ENCODE results near the gene ARHGAP15. TPM values are rescaled to one million over a fixed set of nuclear protein-coding genes. Genes with fewer than 3 reads are reported as not detected.

The ARHGAP15 gene
- total RNA-seq, 1 experiment from 2014 or later: 0.41 TPM

DNA sequence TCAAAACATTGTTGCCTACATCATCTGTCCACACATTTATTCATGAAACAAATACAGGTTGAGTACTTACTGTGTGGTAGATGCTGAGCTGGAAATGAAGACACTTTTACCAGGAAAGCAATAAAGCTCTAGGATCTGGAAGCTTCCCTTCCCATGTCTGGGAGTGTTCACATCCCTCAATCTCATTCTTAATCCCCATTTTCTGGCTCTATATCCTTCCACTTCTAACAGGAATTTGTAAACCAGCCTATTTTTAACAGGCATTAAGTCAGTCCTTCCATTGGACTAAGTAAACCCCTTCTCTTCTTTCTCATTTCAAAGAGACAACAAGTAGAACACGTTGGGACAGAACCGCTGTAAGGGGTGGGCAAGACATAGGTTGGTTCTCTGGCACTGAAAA, 589.5 kb downstream of the ARHGAP15 start:
- CTCF ChIA-PET: no interaction called here
- BruUV-seq (replicated peaks): no TSS peak
- intact Hi-C loops (cut with micrococcal nuclease; ENCODE audit: unreplicated experiment): no loop called here
- no peak for DNase-seq (ENCODE audit: low read depth, low spot score)
- in situ Hi-C loops (cut with HindIII; ENCODE audit: low pct_unique_long_range_greater_than_20kb, low sequenced_read_pairs): no loop called here
- H3K36me3 ChIP-seq (ENCODE audit: control insufficient read depth, insufficient read depth, low read length): no peaks in the 10 kb centered on the region
- TF ChIP-seq TCF7L2 (IDR thresholded peaks at IDR 0.05; ENCODE audit: low read depth, low read length): no peak
- TF ChIP-seq, protein P1, sequence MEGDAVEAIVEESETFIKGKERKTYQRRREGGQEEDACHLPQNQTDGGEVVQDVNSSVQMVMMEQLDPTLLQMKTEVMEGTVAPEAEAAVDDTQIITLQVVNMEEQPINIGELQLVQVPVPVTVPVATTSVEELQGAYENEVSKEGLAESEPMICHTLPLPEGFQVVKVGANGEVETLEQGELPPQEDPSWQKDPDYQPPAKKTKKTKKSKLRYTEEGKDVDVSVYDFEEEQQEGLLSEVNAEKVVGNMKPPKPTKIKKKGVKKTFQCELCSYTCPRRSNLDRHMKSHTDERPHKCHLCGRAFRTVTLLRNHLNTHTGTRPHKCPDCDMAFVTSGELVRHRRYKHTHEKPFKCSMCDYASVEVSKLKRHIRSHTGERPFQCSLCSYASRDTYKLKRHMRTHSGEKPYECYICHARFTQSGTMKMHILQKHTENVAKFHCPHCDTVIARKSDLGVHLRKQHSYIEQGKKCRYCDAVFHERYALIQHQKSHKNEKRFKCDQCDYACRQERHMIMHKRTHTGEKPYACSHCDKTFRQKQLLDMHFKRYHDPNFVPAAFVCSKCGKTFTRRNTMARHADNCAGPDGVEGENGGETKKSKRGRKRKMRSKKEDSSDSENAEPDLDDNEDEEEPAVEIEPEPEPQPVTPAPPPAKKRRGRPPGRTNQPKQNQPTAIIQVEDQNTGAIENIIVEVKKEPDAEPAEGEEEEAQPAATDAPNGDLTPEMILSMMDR (IDR thresholded peaks at IDR 0.05): no peak
- TF ChIP-seq, protein P2, sequence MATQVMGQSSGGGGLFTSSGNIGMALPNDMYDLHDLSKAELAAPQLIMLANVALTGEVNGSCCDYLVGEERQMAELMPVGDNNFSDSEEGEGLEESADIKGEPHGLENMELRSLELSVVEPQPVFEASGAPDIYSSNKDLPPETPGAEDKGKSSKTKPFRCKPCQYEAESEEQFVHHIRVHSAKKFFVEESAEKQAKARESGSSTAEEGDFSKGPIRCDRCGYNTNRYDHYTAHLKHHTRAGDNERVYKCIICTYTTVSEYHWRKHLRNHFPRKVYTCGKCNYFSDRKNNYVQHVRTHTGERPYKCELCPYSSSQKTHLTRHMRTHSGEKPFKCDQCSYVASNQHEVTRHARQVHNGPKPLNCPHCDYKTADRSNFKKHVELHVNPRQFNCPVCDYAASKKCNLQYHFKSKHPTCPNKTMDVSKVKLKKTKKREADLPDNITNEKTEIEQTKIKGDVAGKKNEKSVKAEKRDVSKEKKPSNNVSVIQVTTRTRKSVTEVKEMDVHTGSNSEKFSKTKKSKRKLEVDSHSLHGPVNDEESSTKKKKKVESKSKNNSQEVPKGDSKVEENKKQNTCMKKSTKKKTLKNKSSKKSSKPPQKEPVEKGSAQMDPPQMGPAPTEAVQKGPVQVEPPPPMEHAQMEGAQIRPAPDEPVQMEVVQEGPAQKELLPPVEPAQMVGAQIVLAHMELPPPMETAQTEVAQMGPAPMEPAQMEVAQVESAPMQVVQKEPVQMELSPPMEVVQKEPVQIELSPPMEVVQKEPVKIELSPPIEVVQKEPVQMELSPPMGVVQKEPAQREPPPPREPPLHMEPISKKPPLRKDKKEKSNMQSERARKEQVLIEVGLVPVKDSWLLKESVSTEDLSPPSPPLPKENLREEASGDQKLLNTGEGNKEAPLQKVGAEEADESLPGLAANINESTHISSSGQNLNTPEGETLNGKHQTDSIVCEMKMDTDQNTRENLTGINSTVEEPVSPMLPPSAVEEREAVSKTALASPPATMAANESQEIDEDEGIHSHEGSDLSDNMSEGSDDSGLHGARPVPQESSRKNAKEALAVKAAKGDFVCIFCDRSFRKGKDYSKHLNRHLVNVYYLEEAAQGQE (IDR thresholded peaks at IDR 0.05; ENCODE audit: insufficient read depth in 1 of 2, low read depth in 2 of 2, low read length in 1 of 2): no peak
- TF ChIP-seq POLR2AphosphoS5 (IDR thresholded peaks at IDR 0.05; ENCODE audit: low read depth, low read length): no peak
- no peak for TF ChIP-seq SIN3A (IDR thresholded peaks at IDR 0.05; ENCODE audit: borderline replicate concordance, insufficient read depth, low read depth, low read length)
- H3K4me3 ChIP-seq (ENCODE audit: low read depth in 2 of 2, low read length in 2 of 2): no peak overlapping the region
- no peaks in the 10 kb centered on the region for H3K27me3 ChIP-seq (ENCODE audit: control insufficient read depth, insufficient read depth, low read length)
- POLR2A ChIA-PET: interaction anchor here (0.6 kb wide), 1 partner anchor 15 kb away, joined by 3 read pairs; no protein-coding TSS in a partner anchor
- no peaks in the 10 kb centered on the region for H3K4me1 ChIP-seq (ENCODE audit: control insufficient read depth, insufficient read depth, low read length)
- no peak overlapping the region for H3K27ac ChIP-seq (ENCODE audit: low read length)
- no peaks in the 10 kb centered on the region for H3K9me3 ChIP-seq (ENCODE audit: control insufficient read depth, insufficient read depth, low read depth, low read length)
- ATAC-seq: no peak

DNA sequence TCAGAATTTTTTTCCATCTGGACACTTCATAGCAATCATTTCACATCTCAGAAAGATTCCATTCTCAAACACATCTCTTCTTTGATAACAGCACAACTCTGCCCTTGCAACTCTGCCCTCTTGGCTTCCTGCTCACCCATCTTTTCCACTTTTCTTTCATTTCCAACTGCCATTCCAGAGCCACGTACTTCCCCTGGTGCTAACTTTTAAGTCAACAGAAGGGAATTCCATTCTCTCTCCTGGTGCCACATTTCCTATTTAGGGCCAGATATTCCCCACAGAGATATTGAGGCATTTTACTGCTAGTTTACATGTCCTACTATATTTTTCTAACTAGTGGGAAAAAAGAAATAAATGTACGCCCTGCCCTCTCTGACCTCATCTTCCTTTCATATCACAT, 590.2 kb downstream of the ARHGAP15 start:
- TF ChIP-seq, protein P2 (IDR thresholded peaks at IDR 0.05; ENCODE audit: insufficient read depth in 1 of 2, low read depth in 2 of 2, low read length in 1 of 2): no peak
- TF ChIP-seq SIN3A (IDR thresholded peaks at IDR 0.05; ENCODE audit: borderline replicate concordance, insufficient read depth, low read depth, low read length): no peak
- TF ChIP-seq TCF7L2 (IDR thresholded peaks at IDR 0.05; ENCODE audit: low read depth, low read length): no peak
- no peak for TF ChIP-seq POLR2AphosphoS5 (IDR thresholded peaks at IDR 0.05; ENCODE audit: low read depth, low read length)
- TF ChIP-seq, protein P1 (IDR thresholded peaks at IDR 0.05): no peak
- POLR2A ChIA-PET: no interaction called here

More for the DNA sequence above, 590.2 kb downstream of the ARHGAP15 start:
- H3K9me3 ChIP-seq (ENCODE audit: control insufficient read depth, insufficient read depth, low read depth, low read length): no peaks in the 10 kb centered on the region
- in situ Hi-C loops (cut with HindIII; ENCODE audit: low pct_unique_long_range_greater_than_20kb, low sequenced_read_pairs): no loop called here
- H3K27ac ChIP-seq (ENCODE audit: low read length): no peak overlapping the region
- CTCF ChIA-PET: no interaction called here
- H3K36me3 ChIP-seq (ENCODE audit: control insufficient read depth, insufficient read depth, low read length): no peaks in the 10 kb centered on the region
- DNase-seq (ENCODE audit: low read depth, low spot score) (no peak), ATAC-seq (no peak)
- H3K27me3 ChIP-seq (ENCODE audit: control insufficient read depth, insufficient read depth, low read length): no peaks in the 10 kb centered on the region
- no peaks in the 10 kb centered on the region for H3K4me1 ChIP-seq (ENCODE audit: control insufficient read depth, insufficient read depth, low read length)
- H3K4me3 ChIP-seq (ENCODE audit: low read depth in 2 of 2, low read length in 2 of 2): no peak overlapping the region
- intact Hi-C loops (cut with micrococcal nuclease; ENCODE audit: unreplicated experiment): no loop called here
- BruUV-seq (replicated peaks): no TSS peak
